GM21423 (cell line): ENCODE data around the gene BCL11B.

Experiments
- ATAC-seq: cut with Tn5 transposase; IDR thresholded peaks from one replicate; pipeline ENCODE4 v1.9.1; 2021; ENCODE audit warnings: mild to moderate bottlenecking, moderate library complexity; ENCODE audit not compliant: unreplicated experiment

Gene BCL11B

DNA sequence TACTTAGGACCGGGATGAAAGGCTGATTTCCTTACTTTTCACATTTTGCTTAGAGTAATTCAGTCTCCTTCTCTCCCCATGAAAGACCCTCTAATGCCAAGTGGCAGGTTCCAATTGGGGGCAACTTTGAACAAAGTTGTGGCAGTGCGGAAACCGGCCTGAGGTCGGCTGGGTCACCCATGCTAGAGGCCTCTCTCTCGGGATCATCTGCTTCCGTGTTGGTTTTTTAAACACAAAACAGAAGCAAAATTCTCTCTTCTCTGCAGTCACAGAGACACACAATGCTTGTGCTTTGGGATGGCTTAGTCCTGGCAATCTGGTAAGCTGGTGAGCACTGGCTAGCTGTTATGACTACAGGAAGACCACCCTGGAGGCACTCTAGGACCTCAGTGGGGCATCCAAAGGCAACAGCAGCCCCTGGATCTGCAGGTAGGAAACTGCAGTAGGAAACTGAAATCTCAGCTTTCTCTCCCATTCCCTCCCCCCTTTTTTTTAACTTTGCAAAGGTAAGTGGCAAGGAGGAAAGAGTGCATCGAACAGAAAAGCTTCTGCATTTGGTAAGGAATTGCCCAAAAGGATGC lies 102.1 kb downstream of the BCL11B start:
- ATAC-seq, result no peak

DNA sequence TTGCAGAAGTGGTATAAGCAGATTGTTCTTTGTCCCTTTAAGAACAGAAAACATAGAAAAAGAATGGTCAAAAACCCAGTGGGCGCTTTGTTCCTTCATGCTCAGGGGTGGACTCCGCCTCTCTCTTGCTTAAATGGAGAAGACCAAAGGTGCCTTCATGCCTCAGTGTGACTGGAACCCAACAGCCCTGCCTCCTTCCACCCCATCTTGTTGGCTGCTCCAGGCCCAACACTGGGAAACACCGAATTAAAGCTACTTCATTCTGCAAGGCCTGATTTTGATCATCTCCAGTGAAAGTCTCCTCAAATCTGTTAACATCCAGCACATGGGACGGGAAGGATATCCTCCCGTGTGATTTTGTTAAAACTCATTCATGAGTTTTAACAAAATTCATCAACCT lies 103.7 kb downstream of the BCL11B start:
- ATAC-seq, result no peak

DNA sequence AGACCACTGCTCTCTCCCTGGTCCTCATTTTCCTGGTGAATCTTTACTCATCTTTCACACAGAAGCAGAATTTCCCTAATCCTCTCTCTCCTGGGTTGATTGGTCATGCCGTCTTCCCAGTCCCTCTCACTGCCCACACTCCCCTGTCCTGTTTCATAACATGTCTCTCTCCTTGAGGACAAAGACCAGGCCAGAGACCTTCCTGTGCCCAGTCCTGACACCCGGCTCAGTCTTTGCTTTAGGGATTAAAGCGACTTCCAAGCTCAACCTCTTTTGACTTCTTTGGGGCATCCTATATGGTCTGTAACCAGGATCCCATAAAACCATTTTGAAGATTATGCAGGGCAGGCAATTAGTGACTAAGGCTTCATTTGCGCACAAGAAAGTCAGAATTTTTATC lies 105.5 kb downstream of the BCL11B start:
- ATAC-seq, result no peak

DNA sequence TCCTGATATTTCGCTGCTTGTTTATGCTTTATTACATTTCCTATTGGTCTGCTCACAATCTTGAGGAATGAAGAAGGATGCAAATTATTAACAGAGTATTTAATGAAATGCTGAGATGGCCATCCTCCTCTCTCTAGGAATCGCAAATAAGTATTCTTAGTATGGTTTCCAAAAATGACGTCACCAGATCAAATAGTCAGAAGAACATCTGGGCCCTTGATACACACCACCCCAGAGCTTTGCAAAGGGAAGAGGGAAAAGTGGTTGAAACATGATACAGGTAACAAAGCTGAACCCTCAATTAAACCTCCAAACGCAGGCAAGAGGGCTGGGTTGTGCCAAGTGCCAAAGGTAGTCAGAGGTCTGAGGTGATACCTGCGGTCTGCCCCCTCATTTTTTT lies 107.3 kb downstream of the BCL11B start:
- no peak for ATAC-seq

DNA sequence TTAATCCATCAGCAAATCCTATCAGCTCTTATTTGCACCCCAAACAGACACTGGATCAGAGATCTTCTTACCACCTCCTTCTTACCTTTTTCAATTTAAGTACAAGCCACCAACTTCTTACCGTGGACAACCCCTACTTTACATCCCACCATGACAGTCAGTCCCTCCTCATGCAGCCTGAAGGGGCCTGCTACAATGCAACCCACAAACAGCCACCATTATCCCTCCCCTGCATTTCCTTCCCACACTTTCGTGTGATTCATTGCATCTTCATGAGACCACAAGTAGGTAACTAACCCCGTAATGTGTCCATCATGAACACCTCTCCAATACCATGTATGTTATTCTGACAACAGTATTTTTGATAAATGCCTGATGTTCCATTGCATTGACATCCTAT lies 108.6 kb downstream of the BCL11B start:
- no peak for ATAC-seq

DNA sequence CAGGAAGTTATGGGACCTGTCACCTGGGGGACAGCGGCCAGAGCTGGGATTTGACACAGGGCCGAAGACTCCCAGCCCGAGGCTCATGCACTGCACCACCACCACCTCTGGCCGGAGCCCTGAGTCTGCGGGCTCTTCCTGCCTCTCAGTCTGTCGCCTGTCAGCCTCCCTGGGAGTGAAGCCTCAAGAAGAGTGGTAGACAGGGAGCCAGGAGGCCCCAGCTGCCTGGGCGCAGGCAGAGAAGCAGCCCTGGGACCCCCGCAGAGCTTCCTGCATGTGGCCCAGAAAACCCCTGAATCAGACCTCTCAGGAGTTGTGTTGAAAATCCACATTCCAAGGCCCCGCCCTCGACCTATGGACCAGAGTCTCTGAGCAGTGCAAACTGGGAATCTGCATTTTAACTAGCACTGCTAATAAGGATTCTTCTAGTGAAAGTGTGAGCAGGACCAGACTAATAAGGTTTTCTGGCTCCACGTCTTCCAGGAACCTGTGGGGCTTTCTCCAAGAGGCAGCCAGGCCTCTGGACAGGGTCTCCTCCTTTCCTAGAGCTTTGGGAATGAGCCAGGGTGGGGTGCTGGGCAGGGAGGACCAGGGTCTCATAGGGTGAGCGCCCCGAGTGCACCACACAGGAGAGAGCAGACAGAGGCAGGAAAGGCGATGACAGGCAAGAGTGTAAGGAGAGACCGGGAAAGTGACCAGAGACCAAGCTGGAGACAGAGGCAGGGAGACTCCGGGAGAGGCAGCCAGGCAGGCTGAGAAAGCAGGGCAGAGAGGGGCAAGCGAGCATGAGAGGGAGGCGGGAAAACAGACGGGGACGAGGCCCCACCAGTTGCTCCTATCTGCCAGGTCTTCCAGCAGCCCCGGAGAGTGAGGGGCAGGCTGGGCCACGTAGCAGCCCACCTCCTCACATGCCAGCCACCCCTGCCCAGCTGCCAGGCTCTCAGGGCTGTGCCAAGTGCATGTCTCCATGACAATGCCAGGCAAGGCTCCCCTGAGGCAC lies 112.4 kb downstream of the BCL11B start:
- ATAC-seq, result no peak

DNA sequence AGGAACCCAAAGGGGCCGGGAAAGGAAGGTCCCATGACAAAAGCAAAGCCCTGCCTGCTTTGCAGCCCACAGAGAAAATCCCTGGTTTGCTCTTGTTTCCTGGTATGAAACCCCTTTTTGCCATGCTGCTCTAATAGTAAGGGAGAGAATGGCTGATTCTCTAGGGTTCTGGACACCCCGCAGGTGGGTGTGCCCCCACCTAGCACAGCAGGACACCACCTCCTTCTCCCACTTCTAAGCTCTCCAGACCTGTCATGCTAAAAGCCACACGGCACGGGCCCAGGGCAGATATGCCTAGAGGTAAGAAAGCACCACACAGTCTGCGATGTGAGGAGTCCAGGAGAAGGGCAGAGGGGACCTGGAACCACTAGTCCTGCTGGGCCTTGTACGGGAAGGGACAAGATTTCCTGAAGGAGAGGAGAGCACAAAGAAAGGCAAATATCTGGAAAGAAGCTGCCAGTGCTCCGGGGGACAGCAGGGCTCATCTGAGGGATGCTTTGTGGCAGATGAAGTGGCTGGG lies 113.3 kb downstream of the BCL11B start:
- no peak for ATAC-seq

DNA sequence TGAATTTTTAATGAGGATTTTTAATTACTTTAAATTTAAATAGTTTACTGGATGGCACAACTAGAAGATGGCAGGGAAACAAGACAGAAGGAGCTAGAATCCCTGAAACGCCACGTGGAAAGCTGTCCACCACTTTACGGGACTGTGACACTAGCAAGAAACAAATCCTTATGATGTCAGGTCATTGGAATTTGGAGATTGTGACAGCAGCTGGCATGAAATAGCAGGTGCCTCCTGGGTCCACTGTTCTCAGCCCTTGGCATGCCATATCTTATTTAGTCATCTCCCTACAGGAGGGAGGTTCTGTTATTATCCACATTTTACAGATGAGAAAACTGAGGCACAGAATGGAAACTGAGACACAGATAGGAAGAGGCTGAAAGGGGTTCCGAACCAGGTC lies 113.8 kb downstream of the BCL11B start:
- no peak for ATAC-seq

DNA sequence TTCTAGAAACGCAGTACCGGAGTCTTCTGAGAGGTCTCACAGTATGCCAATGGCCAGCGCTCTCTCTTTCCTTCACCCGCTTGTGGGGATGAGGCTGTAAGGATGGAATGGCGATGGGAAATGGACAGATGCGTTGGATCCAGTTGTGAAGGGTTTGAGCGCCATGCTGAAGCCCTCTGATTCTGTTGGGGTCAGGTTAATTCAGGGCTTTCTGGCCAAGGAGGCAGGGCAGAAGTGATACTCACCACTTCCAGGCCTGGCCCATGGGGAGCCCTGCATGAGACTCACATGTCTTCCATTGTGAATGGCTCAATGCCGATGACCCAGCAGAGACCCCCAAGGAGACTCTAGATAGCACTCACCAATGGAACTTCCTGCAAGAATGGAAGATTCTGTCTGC lies 114.3 kb downstream of the BCL11B start:
- no peak for ATAC-seq

DNA sequence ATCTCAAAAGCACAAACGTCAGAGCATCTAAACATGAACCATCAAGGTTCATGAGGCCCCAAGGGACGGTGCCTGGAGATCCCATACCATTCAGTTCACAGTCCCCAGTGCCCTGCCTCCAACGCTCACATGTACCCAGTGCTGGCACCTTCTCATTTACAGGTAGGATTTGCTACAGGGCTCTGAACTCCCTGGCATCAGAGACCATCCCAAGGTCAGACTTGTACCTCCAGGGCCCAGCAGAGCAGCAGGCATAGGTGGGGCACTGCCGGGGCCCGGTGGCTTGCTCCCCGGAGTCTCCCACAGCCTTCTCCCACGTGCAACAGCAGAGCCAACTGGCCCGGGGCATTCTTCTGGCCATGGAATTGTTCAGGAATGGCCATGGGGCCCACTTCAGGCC lies 114.8 kb downstream of the BCL11B start:
- ATAC-seq, result no peak

DNA sequence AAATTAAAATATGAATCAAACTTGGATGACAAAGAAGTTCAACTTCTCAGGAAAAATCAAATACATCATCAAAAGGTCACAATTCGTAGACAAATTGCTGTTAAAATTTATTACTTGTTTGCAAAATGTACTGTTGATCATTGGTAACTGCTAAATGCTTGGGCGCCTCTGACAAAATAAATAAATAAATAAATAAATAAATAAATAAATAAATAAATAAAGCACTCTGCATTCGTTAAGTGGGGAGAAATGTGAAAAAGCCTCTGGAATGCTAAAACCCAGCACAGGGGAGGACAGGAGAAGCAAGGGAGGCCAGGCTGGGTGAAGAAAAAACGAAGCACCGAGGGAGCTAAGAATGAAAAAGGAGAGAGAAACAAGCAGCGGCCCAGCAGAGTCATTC lies 115.2 kb downstream of the BCL11B start:
- no peak for ATAC-seq

DNA sequence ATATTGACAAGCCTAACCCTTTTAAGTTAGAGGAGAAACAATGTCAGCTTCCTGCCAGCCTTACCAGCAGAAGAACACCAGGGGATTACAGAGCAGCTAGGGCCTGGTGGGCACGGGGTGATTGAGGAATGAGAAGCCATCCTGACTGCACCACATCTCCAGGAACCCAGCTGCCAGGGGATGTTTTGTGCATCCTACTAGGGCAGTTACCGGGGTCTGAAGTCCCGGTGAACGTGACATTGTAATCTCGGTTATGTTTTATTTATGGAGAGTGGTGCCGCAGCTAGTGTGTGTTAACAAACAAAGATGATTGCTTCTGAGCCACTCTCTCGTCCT lies 115.9 kb downstream of the BCL11B start:
- no peak for ATAC-seq

DNA sequence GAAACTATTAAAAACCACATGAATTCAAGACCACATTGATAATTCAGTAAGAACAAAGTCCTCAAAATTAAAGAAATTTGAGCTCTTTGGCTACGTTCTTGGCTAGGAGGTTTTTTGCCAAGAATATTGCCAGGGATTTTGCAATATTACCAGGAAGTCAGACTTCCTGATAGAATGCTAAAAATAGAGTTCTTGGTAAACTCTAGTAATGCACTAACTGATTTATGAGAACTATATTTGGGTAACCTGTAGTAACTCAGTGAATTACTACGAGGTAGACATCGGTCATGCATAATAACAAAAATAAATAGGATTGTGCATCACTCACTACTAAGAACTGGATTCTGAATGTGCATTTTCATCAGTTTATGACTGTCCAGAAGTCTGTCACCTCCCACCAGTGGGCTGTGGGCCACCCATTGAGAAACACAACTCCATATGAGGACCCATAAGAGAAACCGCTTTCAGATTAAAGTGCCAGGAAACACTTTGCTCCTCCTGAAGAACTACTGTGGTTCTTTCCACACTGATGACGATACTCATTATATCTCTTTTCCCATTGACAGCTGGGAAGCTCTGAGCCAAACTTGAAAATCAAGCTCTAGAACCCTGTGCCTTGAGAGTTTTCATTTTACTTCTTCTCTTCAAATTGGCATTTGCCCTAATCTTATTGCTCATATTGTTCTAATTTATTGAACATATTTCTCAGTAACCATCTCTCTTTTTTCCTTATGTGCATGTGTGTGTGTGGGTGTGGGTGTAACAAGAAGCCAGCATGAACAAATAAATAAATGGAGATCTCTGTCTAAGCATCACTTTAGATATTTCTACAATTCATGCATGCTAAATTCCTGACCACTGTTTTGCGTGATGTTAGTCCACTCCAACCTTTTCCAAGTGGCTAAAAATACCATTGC lies 116.6 kb downstream of the BCL11B start:
- no peak for ATAC-seq

DNA sequence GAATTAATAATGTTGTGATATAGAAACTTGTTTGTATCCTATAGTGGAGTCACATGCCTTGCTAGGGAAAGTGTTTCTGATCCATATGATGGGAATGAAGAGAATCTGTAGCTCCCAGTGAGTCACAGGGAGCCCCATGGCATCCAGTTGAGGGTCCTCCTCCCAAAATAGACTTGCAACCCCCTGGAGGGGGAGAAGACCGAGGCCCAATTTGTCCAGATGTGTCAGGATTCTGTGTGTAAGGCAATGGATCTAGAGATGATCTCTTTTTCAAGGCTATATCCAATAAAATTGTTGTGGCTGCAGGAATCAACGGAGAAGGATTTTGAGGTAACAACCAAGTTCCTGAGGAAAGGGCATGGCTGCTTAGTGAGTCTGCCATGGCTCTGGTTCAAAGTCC lies 121.8 kb downstream of the BCL11B start:
- ATAC-seq, result no peak

DNA sequence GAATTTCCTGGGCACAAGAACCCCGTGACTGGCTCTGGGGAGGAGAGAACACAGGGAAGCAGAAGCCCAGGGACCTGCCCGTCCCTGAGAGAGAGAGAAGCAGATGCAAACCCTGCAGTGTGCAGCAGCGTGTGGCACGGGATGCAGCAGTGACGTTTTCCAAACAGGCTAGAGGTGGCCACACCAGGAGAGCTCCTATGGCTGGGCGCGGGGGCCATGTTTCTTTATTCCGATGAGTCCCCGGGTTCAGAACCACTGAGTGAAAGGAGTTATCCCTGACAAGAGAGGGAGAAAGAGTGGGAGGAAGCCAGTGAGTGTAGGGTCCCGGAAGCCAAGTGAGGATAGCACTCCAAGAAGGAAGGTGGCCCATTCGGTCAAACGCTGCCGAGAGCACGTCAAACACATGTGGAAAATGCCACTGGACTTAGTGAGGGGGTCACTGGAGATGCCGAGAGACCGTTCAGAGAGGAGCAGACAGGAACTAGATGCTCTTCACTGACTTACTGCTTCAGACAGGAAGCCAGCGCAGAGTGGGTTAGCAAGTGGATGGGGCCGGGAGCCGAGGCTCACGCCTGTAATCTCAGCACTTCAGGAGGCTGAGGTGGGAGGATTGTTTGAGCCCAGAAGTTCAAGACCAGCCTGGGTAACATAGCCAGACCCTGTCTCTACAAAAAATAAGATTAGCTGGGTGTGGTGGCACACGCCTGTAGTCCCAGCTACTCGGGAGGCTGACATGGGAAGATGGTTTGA lies 123.0 kb downstream of the BCL11B start:
- no peak for ATAC-seq

DNA sequence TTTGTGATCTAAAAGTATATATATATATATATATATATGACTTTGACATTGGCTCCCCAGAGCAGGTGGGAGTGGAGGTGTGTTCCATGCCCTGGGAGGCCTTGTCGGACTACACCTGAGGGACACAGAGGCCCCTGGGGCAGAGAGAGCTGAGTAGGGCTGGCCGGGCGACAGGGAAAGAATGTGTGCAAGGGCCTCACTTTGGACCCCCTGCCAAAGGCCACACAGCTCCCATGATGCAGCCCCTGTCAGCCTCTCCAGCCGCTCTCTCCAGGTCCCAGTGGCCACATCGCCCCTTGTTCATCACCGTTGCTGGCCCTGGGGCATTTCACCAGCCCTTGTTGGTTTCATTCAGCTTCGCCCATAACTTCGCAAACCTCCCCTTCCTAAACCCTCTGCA lies 123.9 kb downstream of the BCL11B start:
- ATAC-seq, result no peak

DNA sequence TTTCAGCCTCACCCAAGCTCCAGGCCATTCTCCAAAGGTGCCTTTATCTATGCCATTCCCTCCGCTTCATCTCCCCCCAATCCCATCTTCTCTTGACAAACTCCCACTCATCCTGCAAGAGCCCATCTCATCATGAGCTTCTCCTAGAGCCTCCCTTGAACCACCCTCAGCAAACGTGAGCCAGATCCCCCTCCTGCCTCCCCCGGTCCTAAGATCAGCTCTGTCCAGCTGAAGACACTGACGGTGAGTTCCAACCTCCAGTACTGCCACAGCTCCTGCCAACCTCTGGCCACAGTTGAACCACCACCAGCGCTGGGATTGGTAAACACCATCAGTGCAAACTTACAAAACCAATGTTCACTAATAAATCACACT lies 124.6 kb downstream of the BCL11B start:
- no peak for ATAC-seq

DNA sequence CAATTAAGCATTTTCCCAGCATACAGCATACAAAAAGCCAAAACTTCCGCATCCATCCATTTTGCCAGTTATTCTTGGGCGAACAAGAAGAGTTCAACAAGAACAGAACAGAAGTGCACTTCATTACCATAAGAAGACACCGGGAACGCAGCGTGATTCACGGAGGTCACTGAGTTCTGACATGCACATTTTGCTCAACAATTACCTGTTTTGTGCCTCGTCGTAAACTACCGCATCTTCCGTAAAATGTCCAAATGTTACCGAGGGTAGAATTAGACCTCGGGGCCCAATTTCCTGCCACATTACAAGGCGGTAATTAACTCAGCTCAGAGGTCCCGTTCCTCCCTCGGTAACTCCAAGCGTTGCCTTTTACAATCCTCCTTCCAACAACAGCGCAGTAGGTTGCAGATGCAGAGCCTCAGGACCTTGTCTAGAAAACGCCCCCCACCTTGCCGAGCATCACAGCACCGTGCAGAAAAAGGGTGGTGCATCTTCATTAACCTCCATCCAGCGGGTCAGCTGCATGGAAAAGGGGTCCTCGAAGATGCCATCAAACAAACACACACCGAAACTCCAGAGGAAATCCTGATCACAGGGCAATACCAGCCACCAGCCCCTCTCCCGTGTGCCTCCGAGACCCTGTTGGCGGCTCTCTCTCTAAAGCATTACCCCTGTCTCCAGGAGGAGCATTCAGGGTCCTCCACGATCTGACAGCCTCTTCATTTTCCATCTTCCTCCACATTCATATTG lies 125.2 kb downstream of the BCL11B start:
- no peak for ATAC-seq

DNA sequence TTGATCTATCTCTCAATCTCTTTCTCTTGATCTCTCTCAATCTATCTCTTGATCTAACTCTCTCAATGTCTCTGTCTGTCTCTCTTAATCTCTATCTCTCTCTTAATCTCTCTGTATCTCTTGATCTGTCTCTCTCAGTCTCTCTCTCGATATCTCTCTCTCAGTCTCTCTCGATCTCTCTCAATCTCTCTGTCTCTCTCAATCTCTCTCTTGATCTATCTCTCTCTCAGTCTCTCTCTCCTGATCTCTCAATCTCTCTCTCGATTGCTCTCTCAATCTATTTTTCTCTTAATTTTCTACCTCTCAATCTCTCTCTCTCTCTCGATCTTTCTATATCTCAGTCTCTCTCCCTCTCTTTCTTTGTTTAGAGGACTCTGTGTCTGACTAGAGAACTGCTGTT lies 126.7 kb downstream of the BCL11B start:
- ATAC-seq, result no peak

DNA sequence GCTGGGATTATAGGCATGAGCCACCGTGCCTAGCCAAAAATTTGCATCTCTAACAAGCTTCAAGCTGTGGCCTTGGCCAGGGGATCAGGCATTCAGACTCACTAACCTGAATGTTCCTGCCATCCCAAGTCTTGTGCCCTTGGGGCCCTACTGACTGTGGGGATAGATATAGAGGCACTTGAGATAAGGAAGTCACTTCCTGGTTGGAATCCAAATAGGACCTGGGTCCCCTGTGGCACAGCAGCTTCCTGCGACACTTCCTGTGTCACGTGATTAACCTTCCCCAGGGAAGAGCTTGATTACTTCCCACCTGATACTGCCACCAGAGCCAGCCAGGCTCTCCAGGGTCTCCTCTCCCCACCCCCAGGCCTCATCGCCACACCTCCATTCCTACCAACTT lies 128.2 kb downstream of the BCL11B start:
- ATAC-seq, result no peak
